Activated CD8-positive, alpha-beta memory T cell treated with anti-CD3 and anti-CD28 coated beads, Interleukin-2, amount 10 ng/mL, durations not matched to agents 7 days and 5 days (primary cell): ENCODE results near the gene LBX2. TPM values are rescaled to one million over a fixed set of nuclear protein-coding genes. Genes with fewer than 3 reads are reported as not detected.

Experiments
- ATAC-seq: fragments of 150-1000 bp; cut with Tn5 transposase; one replicate; pipeline ENCODE4 v1.10.0; 2021; ENCODE audit warnings: moderate library complexity
- CTCF ChIA-PET: fragments of 350-600 bp; sonication (Branson Sonifier 250); formaldehyde crosslinking; loops from one replicate; lab custom pipeline; 2021; ENCODE audit warnings: antibody characterized with exemption; lab: Charles Lee
- DNase-seq: peaks from one replicate; pipeline ENCODE4 v3.0.0-alpha.2; 2020
- H3K27ac Mint-ChIP-seq: one replicate; pipeline ENCODE4 v1.8.0; 2021; ENCODE audit warnings: mild to moderate bottlenecking, mixed read lengths
- H3K27me3 Mint-ChIP-seq: one replicate; pipeline ENCODE4 v1.8.0; 2021; ENCODE audit warnings: mixed read lengths
- H3K36me3 Mint-ChIP-seq: one replicate; pipeline ENCODE4 v1.8.0; 2021; ENCODE audit warnings: mild to moderate bottlenecking, mixed read lengths
- H3K4me1 Mint-ChIP-seq: one replicate; pipeline ENCODE4 v1.8.0; 2021; ENCODE audit warnings: mixed read lengths
- H3K4me3 Mint-ChIP-seq: one replicate; pipeline ENCODE4 v1.8.0; 2021; ENCODE audit warnings: mild to moderate bottlenecking, moderate library complexity, mixed read lengths
- H3K9me3 Mint-ChIP-seq: one replicate; pipeline ENCODE4 v1.8.0; 2022; ENCODE audit warnings: low read depth, mixed read lengths
- total RNA-seq, 2 experiments: library from RNA; stranded (reverse); gene quantifications; one replicate each; pipeline ENCODE4 v1.2.3, GENCODE V29; 2021

Gene LBX2
- total RNA-seq, 2 experiments from 2014 or later = 1.3 to 2.4 TPM

DNA sequence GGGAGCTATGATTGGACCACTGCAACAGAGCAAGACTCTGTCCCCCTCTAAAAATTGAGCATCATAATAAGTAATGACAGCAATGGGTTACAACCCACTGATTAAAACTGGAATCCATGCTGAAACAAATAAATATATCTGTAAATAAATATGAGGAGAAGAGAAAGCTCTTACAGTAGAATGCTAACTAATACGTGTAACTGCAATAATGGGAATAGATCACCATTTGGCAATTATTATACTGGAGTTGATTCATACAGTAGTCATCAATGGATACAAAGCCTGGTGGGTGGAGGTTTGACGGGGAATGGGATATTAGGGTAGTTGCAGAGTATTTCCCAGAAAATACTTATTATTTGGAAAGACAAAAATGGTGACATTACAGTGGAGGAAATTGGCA lies 50.6 kb downstream of the LBX2 start:
- Mint-ChIP-seq H3K4me3 (no peak overlapping the region), H3K27me3 (peaks cover 26% of the 10 kb centered on the region), H3K27ac (no peak overlapping the region), H3K4me1 (peaks cover 13% of the 10 kb centered on the region), H3K9me3 (no peaks in the 10 kb centered on the region), H3K36me3 (no peaks in the 10 kb centered on the region)
- DNase-seq (no peak), ATAC-seq (no peak)
- CTCF ChIA-PET = no interaction called here

Other genes with a start within 250 kb of the LBX2 start
- gene SLC4A5, start 156.2 kb downstream of the LBX2 start, total RNA-seq = 1 to 10 TPM in 1 of 2 experiments, under 1 TPM in 1; 0.42 to 2.6 TPM
- 100 to 1,000 TPM in 1 of 2 experiments, 10 to 100 TPM in 1; 98.3 to 108 TPM for gene DCTN1, start 119.3 kb downstream of the LBX2 start, total RNA-seq
- gene C2orf81, start 78.0 kb downstream of the LBX2 start, total RNA-seq = 1 to 10 TPM in 1 of 2 experiments, under 1 TPM in 1; 0.93 to 1.8 TPM
- 10 to 100 TPM; 82.7 to 84.0 TPM for gene WDR54, start 77.9 kb downstream of the LBX2 start, total RNA-seq
- gene RTKN, start 57.7 kb downstream of the LBX2 start, total RNA-seq = 1 to 10 TPM in 1 of 2 experiments, under 1 TPM in 1; 0.50 to 1.9 TPM
- 10 to 100 TPM; 31.1 to 39.5 TPM for gene INO80B, start 44.5 kb downstream of the LBX2 start, total RNA-seq
- 10 to 100 TPM; 40.5 to 46.8 TPM for gene WBP1, start 41.2 kb downstream of the LBX2 start, total RNA-seq
- gene MOGS, start 34.2 kb downstream of the LBX2 start, total RNA-seq = 10 to 100 TPM; 60.4 to 78.2 TPM
- 100 to 1,000 TPM in 1 of 2 experiments, 10 to 100 TPM in 1; 93.9 to 111 TPM for gene MRPL53, start 26.9 kb downstream of the LBX2 start, total RNA-seq
- 10 to 100 TPM; 26.5 to 29.5 TPM for gene CCDC142, start 16.6 kb downstream of the LBX2 start, total RNA-seq
- gene TTC31, start 16.5 kb downstream of the LBX2 start, total RNA-seq = 10 to 100 TPM; 39.4 to 48.8 TPM
- 10 to 100 TPM; 15.5 to 34.0 TPM for gene PCGF1, start 8.1 kb upstream of the LBX2 start, total RNA-seq
- 1 to 10 TPM in 1 of 2 experiments, under 1 TPM in 1; 0.82 to 1.3 TPM for gene TLX2, start 14.8 kb upstream of the LBX2 start, total RNA-seq
- gene DQX1, start 26.6 kb upstream of the LBX2 start, total RNA-seq = under 1 TPM; 0.38 to 0.94 TPM
- gene AUP1, start 30.1 kb upstream of the LBX2 start, total RNA-seq = 100 to 1,000 TPM; 140 to 158 TPM
- 10 to 100 TPM; 52.2 to 87.2 TPM for gene HTRA2, start 30.3 kb upstream of the LBX2 start, total RNA-seq
- 1 to 10 TPM in 1 of 2 experiments, under 1 TPM in 1; 0.76 to 1.8 TPM for gene LOXL3, start 54.3 kb upstream of the LBX2 start, total RNA-seq
- gene DOK1, start 55.1 kb upstream of the LBX2 start, total RNA-seq = 10 to 100 TPM; 47.1 to 52.1 TPM
- not detected for gene M1AP, start 148.7 kb upstream of the LBX2 start, total RNA-seq
- gene SEMA4F, start 154.6 kb upstream of the LBX2 start, total RNA-seq = 1 to 10 TPM; 4.1 to 6.8 TPM